ENCODE data around the gene TRAF2.

- TF ChIP-seq POLR2A (IDR thresholded peaks at IDR 0.05; ENCODE audit: control extremely low read depth in 1 of 2, low read depth in 2 of 2, low read length in 2 of 2) (peak in 1 of 2 experiments; percentile 20; a peak in 1 of 3 replicates), CTCF (IDR thresholded peaks at IDR 0.05; ENCODE audit: control extremely low read depth in 1 of 3, insufficient read depth in 1 of 3, low read depth in 1 of 3, low read length in 3 of 3) (no peak), POLR2AphosphoS5 (IDR thresholded peaks at IDR 0.05; ENCODE audit: low read depth, low read length) (peak; percentile 41; the same call in 1 of the 2 replicates), EGR1 (IDR thresholded peaks at IDR 0.05; ENCODE audit: borderline replicate concordance, low read depth, low read length) (peak; percentile 40; the same call in 1 of the 2 replicates), CEBPB (IDR thresholded peaks at IDR 0.05; ENCODE audit: low read depth, low read length) (no peak)
- TF ChIP-seq, protein P1, sequence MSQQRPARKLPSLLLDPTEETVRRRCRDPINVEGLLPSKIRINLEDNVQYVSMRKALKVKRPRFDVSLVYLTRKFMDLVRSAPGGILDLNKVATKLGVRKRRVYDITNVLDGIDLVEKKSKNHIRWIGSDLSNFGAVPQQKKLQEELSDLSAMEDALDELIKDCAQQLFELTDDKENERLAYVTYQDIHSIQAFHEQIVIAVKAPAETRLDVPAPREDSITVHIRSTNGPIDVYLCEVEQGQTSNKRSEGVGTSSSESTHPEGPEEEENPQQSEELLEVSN (IDR thresholded peaks at IDR 0.05), result no peak
Measured at GRCh38 chr9:136857581-136858412, 28.5 kb upstream of the TRAF2 start.

All from H1 (cell line).